H1 (cell line): ENCODE results near the gene ELOVL6. TPM values are rescaled to one million over a fixed set of nuclear protein-coding genes. Genes with fewer than 3 reads are reported as not detected.

Experiments
- BCL11A ChIP-seq, 2 experiments: IDR thresholded peaks; one replicate each; pipeline ENCODE4 v1.6.1; 2011; ENCODE audit warnings: low read depth in 2 of 2, low read length in 2 of 2, mild to moderate bottlenecking in 2 of 2
- CTBP2 ChIP-seq: IDR thresholded peaks from 2 replicates; pipeline ENCODE4 v1.7.0; 2011; ENCODE audit warnings: borderline replicate concordance, mild to moderate bottlenecking, moderate library complexity, mixed read lengths, low read length; ENCODE audit not compliant: insufficient read depth, insufficient read length
- EP300 ChIP-seq, 2 experiments: IDR thresholded peaks; 1 replicate in 1 of 2; 2 replicates in 1 of 2; pipeline ENCODE4 v1.6.1; 2011 to 2012; ENCODE audit warnings: low read depth in 2 of 2, low read length in 2 of 2, mild to moderate bottlenecking in 2 of 2, borderline replicate concordance in 1 of 2, inconsistent platforms in 1 of 2, moderate library complexity in 1 of 2
- EZH2 ChIP-seq: fragments of 200-600 bp; sonication (generic); IDR thresholded peaks from 2 replicates; pipeline ENCODE4 v1.7.1; 2012; ENCODE audit warnings: low read depth, mild to moderate bottlenecking, moderate library complexity, low read length, inconsistent platforms; ENCODE audit not compliant: severe bottlenecking
- NANOG ChIP-seq: IDR thresholded peaks from 2 replicates; pipeline ENCODE4 v1.6.1; 2011; ENCODE audit warnings: low read length, low read depth, mild to moderate bottlenecking, inconsistent platforms; ENCODE audit not compliant: insufficient read depth, poor library complexity, severe bottlenecking
- PHF8 ChIP-seq: fragments of 200-600 bp; sonication (generic); conservative IDR thresholded peaks from 2 replicates; pipeline ENCODE4 v1.7.1; 2012; ENCODE audit warnings: low read depth, mild to moderate bottlenecking, inconsistent platforms, low read length, moderate library complexity
- SP2 ChIP-seq: IDR thresholded peaks from 2 replicates; pipeline ENCODE4 v1.6.1; 2012; ENCODE audit warnings: mild to moderate bottlenecking, low read length, inconsistent platforms
- polyA plus RNA-seq, 7 experiments: library from polyadenylated mRNA; depleted of rRNA in 3 of 7; stranded (reverse) in 5 of 7; unstranded in 2 of 7; fragments of >200 nt in 5 of 7; fragments of 200-250 nt in 2 of 7; gene quantifications; 1 replicate in 5 of 7; 2 replicates in 1 of 7; 4 replicates in 1 of 7; pipeline versions ENCODE4 v1.2.1 to v1.2.3, GENCODE V29; 2011 to 2013; ENCODE audit warnings: missing spikeins in 2 of 7, mixed read lengths in 2 of 7
- total RNA-seq: library from RNA; stranded (reverse); fragmentation: NEBNext Ultra II Directional; extraction: Animal tissue kit (Norgen Biotek cat#: 25700); gene quantifications from 2 replicates; pipeline ENCODE4 v1.2.1, GENCODE V29; 2021

ELOVL6 gene
- total and polyA plus RNA-seq, 2 of the 8 experiments (the other 6 are each of a cell fraction or from before 2014, with no cell fraction given) = 27.8 to 86.6 TPM

- TF ChIP-seq EP300 (IDR thresholded peaks at IDR 0.05; ENCODE audit: borderline replicate concordance in 1 of 2, low read depth in 2 of 2, low read length in 2 of 2) = no peak
- TF ChIP-seq EZH2 = no peak
- TF ChIP-seq SP2 = no peak
- no peak for TF ChIP-seq NANOG
- no peak for TF ChIP-seq CTBP2
- no peak for TF ChIP-seq PHF8
- no peak for TF ChIP-seq BCL11A (IDR thresholded peaks at IDR 0.05; ENCODE audit: low read depth in 2 of 2, low read length in 2 of 2)
Measured at GRCh38 chr4:110033355-110034025, 164.9 kb downstream of the ELOVL6 start (continued).
